Stimulated activated effector memory CD8-positive, alpha-beta T cell treated with anti-CD3 and anti-CD28 coated beads, Interleukin-12 subunit alpha, Interleukin-12 subunit beta, amount 100 ng/mL, for 72 hours (primary cell): ENCODE measurements around the gene ZGRF1.

Experiments
- ATAC-seq: fragments of 150-1000 bp; cut with Tn5 transposase; 2 replicates; pipeline ENCODE4 v1.10.0; 2021
- DNase-seq, 2 donors: peaks; one replicate each; pipeline ENCODE4 v3.0.0; 2021 to 2022; ENCODE audit warnings: low spot score in 2 of 2
- H3K27ac Mint-ChIP-seq: one replicate; pipeline ENCODE4 v1.8.0; 2022; ENCODE audit warnings: mild to moderate bottlenecking, mixed read lengths
- H3K36me3 Mint-ChIP-seq: one replicate; pipeline ENCODE4 v1.8.0; 2022; ENCODE audit warnings: mild to moderate bottlenecking, mixed read lengths
- H3K4me1 Mint-ChIP-seq: one replicate; pipeline ENCODE4 v1.8.0; 2022; ENCODE audit warnings: mixed read lengths
- H3K4me3 Mint-ChIP-seq: one replicate; pipeline ENCODE4 v1.8.0; 2022; ENCODE audit warnings: mild to moderate bottlenecking, mixed read lengths
- H3K9me3 Mint-ChIP-seq: one replicate; pipeline ENCODE4 v1.8.0; 2022; ENCODE audit warnings: mixed read lengths

Gene ZGRF1

DNA sequence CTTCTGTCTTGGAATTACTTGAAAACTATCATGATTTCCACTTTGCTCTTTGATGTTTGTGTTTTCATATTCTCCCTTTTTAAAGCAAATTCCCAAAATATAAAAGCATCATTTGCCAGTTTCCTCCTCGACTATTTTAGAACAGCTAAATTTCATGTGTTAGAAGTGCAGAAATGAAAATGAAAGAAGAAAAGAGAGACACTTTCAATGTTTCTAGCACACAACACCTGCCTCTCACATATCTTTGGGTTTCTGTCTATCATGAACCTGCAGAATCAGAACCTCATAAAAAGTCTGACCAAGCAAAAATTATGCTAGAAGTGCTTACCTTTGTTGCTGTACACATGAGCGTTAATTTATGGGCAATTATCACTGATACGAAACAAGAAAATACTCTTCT is 118.8 kb downstream of the ZGRF1 start:
- no peak overlapping the region for H3K27ac Mint-ChIP-seq
- no peaks in the 10 kb centered on the region for H3K36me3 Mint-ChIP-seq
- peak overlapping the region; percentile 91 for H3K4me3 Mint-ChIP-seq
- H3K9me3 Mint-ChIP-seq, result no peaks in the 10 kb centered on the region
- ATAC-seq, result no peak
- DNase-seq, result no peak
- H3K4me1 Mint-ChIP-seq, result peaks cover 63% of the 10 kb centered on the region

DNA sequence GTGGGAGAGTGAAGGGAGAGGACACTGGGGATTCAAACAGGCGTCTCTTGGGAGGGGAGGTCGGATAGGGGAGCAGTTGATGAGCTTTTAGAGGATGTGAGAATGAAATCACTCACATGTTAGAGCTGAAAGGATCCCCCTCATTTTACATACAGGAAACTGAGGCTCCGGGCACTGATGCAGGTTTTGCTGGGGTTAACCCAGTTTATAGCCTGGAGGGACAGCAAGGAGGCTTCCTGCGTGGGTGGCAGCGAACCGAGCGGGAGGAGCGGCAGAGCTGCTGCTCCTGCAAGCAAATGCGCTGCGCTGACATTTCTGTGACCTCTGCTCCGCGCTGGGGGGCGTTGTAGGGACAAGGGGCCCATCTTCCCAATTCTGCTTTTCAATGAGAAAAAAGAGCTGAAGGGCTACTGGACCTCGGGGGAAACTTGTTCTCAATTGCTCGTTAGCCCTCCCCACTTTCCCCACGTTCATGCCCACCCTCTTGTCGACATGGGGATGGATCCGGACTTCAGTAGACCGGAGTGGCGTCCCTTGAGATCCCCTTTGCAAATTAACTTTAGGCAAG is 119.6 kb downstream of the ZGRF1 start:
- Mint-ChIP-seq H3K9me3 (no peaks in the 10 kb centered on the region), H3K4me3 (peak overlapping the region; percentile 91), H3K27ac (no peak overlapping the region), H3K4me1 (peaks cover 56% of the 10 kb centered on the region), H3K36me3 (no peaks in the 10 kb centered on the region)
- no peak for ATAC-seq
- peak in 1 of 2 donors; percentile 53 for DNase-seq

DNA sequence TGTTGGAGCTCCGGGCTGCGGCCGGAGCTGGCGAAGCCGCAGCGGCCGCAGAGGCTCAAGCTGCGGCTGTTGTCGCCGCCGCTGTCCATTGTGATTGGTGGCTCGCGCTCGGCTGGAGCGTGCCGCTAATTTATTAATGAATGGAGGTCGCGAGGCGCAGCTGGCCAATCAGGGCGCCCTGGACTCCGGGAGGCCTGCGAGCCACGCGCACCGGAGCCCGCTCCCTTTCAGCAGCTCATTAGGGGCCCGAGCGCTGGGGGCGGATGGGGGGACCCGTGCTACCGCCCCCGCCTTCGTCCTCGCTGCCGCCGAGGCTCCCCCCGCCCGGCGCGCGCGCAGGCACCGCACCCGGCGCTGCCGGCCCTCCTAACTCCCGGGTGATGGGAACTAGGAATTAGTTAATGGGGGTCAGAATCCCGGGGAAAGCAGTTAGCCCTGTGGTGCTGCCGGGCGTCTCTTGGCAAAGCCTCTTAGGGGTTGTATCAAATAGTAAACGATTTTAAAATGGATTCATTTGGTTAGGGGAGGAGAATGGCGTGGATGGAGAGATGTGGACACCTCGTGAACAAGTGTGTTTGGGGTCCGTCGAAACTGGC is 120.1 kb downstream of the ZGRF1 start:
- H3K36me3 Mint-ChIP-seq, result no peaks in the 10 kb centered on the region
- H3K4me3 Mint-ChIP-seq, result peak overlapping the region; percentile 91
- no peaks in the 10 kb centered on the region for H3K9me3 Mint-ChIP-seq
- DNase-seq (peak in 1 of 2 donors; percentile 53), ATAC-seq (no peak)
- H3K27ac Mint-ChIP-seq, result no peak overlapping the region
- H3K4me1 Mint-ChIP-seq, result peaks cover 55% of the 10 kb centered on the region

DNA sequence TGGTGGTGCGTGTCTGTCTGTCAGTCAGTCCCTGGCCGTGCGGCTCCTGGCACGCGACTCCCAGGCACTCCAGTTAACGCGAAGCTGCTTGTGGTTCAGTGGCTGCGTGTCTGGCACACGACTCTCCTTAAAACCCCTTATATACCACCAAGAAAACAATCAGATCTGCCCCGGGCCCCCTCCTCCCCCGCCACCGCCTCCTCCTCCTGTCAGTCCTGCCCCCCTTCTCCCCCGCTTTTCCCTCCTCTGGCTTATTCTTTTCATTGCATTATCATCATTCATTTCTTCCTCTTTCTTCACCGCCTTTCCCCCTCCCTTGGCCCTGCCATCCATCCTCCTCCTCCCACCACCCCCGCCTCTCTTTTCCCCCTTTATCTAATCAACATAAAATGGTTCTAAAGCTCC is 120.6 kb downstream of the ZGRF1 start, which contains the start of gene NEUROG2:
Gene NEUROG2, minus strand, starts transcription at position 115 of the 405 bp plus-strand sequence. CDS start 705 bp downstream, outside the sequence.
- no peak for DNase-seq
- Mint-ChIP-seq H3K27ac (peak within 1 kb of the TSS; percentile 13), H3K9me3 (no peaks in the 10 kb centered on the region), H3K36me3 (no peaks in the 10 kb centered on the region), H3K4me3 (peak within 1 kb of the TSS; percentile 91), H3K4me1 (peaks cover 55% of the 10 kb centered on the region)
- ATAC-seq, result no peak

DNA sequence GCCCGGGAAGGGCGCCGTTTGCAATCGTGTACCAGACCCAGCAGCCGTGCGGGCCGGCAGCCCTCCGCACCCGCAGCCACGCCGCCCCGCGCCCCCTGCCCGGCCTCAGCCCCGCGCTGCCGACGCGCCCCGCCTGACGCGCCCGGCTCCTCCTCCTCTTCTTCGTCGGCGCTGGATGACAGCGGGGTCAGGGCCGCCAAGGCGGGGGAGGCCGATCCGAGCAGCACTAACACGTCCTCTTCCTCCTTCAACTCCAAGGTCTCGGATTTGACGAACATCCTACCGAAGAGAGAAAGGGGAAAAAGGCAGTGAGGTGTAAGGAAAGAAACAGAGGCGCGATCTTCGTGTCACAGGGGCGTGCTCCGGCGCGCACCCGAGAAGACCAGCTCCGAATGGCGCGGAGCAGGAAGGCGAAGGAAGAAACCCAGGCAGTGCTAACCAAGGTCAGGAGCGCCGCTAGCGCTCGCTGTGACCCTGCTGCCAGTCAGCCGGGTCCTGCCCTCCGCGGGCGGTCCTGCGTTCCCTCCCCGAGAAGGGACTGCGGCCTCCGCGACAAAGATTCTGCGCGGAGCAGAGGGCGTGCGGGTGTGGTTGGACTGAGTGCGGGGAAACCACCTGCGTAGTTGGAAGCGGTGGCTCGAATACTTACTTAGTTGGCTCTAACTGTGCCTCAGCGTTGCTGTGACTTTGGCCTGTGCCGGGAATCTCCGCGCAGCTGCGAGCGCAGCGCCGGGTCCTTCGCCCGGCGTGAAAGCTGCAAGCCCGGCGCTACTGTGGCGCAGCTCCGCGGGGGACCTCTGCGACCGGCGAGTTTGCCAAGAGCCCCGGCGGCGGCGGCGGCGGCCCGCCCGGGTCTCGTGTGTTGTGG is 121.3 kb downstream of the ZGRF1 start:
- peak overlapping the region; percentile 91 for H3K4me3 Mint-ChIP-seq
- no peaks in the 10 kb centered on the region for H3K36me3 Mint-ChIP-seq
- ATAC-seq (peak; percentile 80), DNase-seq (peak in 1 of 2 donors; percentile 75)
- H3K9me3 Mint-ChIP-seq, result no peaks in the 10 kb centered on the region
- H3K4me1 Mint-ChIP-seq, result peaks cover 51% of the 10 kb centered on the region
- H3K27ac Mint-ChIP-seq, result peak overlapping the region; percentile 13

DNA sequence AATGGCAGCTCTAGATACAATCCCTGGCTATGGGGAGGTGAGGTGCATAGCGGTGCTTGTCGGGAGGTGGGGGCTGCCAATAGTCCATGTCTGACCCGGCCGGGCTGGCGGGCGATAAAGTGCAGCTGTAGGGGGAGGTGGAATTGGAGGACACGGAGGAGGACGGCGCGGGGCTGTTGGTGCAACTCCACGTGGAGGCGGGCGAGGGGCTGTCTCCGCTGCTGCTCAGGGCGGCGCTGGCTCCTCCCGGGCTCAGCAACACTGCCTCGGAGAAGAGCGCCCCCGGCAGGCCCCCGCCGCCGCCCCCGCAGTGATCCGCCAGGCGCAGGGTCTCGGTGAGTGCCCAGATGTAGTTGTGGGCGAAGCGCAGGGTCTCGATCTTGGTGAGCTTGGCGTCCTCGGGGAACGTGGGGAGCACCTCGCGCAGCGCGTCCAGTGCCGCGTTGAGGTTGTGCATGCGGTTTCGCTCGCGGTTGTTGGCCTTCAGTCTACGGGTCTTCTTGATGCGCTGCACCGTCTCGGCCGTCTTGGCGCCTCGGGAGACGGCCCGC is 122.0 kb downstream of the ZGRF1 start:
- Mint-ChIP-seq H3K9me3 (no peaks in the 10 kb centered on the region), H3K36me3 (no peaks in the 10 kb centered on the region), H3K4me3 (peak overlapping the region; percentile 91), H3K27ac (no peak overlapping the region), H3K4me1 (peaks cover 51% of the 10 kb centered on the region)
- DNase-seq (peak in 1 of 2 donors; percentile 54), ATAC-seq (peak; percentile 6)

DNA sequence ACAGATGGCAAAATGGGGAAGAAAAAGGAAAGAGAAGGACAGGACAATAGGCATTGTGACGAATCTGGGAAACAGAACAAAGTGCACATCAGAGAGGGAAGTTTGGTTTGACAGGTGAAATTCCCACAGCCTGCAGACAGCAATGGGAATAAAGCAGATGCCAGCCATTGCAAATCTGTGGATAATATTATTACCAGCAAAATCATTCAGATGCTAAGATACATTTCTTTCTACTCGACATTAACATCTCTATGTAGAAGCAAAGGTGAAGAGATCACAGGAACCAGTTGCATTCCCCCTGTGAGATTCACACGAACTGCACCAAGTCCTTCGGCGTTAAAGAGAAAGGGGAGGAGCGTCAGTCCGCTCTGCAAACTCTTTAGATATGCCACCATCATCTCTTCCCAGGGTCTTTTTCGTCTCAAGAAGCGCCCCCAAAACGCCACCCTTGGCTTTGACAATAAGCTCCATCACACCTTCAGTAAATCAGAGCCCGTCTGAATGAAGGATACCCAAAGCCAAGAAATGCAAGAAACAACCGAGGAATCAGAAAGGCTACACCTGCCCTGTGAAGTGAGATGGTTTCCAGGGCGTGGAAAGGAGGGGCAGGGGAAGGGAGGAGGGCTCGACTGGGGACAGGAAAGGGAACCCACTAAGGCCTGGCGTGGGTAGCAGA is 122.6 kb downstream of the ZGRF1 start:
- peaks cover 58% of the 10 kb centered on the region for H3K4me1 Mint-ChIP-seq
- no peaks in the 10 kb centered on the region for H3K36me3 Mint-ChIP-seq
- ATAC-seq, result no peak
- H3K4me3 Mint-ChIP-seq, result peak overlapping the region; percentile 91
- no peaks in the 10 kb centered on the region for H3K9me3 Mint-ChIP-seq
- H3K27ac Mint-ChIP-seq, result no peak overlapping the region
- DNase-seq, result no peak

DNA sequence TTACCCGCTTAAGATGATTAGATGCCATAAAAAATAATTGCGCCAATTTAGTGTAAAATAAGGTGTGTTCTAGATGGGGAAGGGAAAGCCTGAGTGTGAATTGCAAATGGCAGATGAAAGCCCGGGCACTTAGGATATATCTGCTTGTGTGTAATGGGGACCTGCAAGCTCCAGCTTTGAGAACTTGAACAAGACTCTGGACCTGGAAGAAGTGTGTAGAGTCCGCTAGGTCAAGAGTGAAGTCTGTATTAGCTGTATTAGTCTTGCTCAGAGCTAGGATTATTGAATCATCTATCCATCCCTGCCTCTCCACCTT is 124.9 kb downstream of the ZGRF1 start:
- Mint-ChIP-seq H3K4me1 (peaks cover 49% of the 10 kb centered on the region), H3K27ac (no peak overlapping the region), H3K9me3 (no peaks in the 10 kb centered on the region), H3K4me3 (no peak overlapping the region), H3K36me3 (no peaks in the 10 kb centered on the region)
- ATAC-seq, result no peak
- DNase-seq, result no peak

DNA sequence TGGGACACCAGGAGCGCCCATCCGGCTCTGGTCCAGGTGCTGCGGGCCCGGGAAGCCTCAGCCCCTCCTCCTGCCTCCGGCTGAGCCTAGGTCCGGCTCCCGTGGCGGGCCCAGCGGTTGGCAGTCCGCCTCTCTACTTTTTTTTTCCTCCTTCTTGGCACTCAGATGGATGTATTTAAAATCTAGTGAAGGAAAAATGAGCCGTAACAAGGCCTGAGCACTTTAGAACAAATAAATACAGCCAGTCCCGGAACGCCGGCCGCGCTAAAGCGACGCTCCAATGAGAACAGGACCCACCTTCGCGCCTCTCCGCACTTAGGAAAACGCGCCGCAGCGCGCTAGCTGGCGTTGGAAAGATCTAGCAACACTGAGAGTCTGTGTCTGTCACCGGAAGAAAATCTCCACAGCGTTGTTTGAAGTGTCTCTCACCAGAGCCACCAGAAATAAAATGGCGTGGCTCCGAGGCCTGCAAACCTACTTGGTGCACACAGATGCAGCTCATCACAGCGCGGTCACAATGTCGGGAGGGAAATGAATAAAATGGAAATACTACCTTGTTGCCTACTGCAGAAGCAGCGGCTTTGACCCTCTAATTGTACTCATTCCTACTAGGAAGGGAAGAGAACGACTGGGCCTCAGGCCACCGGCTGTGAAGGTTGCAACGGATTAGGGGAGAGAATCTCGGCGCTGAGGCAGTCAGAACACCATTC is 125.5 kb downstream of the ZGRF1 start:
- peak overlapping the region; percentile 18 for H3K4me3 Mint-ChIP-seq
- no peaks in the 10 kb centered on the region for H3K9me3 Mint-ChIP-seq
- ATAC-seq (no peak), DNase-seq (no peak)
- no peak overlapping the region for H3K27ac Mint-ChIP-seq
- H3K36me3 Mint-ChIP-seq, result no peaks in the 10 kb centered on the region
- peaks cover 44% of the 10 kb centered on the region for H3K4me1 Mint-ChIP-seq

DNA sequence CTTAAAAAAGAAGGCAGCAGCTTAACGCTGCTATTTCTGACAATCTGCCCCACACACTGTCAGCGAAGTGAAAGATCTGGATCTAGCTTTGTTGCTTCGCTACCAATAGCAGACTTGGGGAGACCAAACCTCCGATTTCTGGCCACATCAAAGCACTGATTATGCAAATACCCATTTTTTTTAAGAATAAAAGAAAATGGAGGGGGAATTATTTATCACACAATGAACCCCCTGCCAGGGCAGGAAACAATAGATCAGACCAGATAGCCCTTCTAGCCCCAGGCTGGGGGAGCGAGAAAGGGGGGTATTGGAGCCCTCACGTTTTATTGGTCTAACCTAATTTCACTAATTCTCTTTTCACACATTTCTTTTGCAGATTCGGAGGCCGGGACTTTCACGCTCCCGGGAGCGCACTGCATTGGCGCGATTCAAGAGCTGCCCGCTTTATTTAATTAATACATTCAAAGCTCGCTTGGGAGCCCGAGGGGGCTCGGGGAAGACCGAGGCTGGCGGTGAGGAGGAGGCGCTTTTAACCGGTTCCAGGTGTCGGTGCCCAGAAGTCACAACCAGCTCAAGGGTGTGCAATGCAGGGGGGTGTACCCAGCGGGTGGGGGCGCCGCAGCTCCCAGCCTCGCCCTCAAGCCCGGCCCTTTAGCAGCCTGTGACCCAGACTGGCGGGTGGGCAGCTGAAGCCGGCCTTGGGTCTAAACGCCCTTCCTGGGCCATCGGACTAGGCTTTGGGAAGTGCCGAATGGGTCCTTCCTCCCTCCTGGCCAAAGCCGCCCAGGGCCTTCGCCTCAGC is 126.2 kb downstream of the ZGRF1 start:
- Mint-ChIP-seq H3K27ac (no peak overlapping the region), H3K36me3 (no peaks in the 10 kb centered on the region), H3K9me3 (no peaks in the 10 kb centered on the region), H3K4me3 (peak overlapping the region; percentile 43), H3K4me1 (peaks cover 39% of the 10 kb centered on the region)
- DNase-seq (no peak), ATAC-seq (no peak)

DNA sequence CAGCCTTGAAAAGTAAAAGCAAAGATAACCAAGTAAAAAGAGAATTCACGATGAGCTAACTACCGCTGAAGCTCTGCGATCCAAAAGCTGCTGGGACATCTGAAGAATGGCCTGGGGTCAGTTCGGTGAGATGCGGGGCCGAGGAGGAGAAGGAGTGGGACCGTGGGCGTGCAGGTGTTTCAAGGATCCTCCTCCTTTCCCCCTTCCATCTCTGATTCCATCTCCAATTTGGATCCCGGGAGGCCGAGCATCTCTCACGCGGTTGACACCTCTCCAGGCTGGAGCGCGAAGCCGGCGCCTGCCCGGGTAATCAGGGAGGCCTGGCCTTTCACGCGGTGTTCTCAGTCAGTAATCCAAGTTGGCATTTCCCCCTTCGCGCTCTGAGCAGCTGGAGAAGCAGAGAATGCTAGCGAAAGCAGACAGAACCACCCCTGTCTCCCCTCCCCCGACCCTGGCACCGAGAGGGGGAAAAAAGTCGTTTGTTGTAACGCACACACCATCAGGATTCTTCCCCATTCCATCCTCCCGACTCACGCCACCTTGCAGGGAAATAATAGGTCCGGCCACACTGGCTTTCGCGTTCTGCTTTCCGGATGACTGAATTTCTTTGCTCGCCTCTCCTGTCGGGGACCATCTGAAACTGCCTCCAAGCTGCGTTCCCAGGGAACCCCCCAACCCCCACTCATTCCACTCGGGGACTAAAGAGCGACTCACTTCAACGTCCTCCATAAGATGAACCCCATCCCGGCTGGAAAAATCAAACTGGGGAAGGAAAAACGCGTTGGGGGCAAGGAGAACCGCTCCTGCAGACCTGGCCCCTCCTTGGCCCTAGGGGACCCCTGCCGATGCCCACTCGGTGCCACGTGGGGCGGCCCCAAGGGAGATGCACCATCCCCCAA is 127.2 kb downstream of the ZGRF1 start:
- ATAC-seq, result no peak
- Mint-ChIP-seq H3K36me3 (no peaks in the 10 kb centered on the region), H3K27ac (no peak overlapping the region), H3K9me3 (no peaks in the 10 kb centered on the region), H3K4me1 (peaks cover 29% of the 10 kb centered on the region), H3K4me3 (peak overlapping the region; percentile 43)
- no peak for DNase-seq

DNA sequence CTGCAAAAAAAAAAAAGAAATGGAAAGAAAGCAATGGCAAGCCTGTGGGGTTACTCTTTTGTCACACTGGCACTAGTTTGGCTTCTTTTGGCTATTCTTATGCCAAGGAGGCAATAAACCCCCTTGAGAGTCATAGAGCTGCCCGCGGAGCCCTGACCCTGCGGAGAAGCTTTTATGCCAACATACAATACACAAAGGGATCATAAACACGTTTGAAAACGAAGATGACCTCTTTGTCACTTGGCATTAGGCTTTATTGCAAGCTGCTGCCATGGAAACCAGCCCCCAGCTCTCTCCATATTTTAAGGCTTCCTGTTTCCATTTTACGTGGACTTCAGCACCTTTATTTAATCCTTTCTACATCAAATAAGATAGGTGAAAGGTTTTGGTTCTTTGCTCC is 128.4 kb downstream of the ZGRF1 start:
- DNase-seq, result no peak
- Mint-ChIP-seq H3K4me3 (no peak overlapping the region), H3K27ac (no peak overlapping the region), H3K9me3 (no peaks in the 10 kb centered on the region), H3K36me3 (no peaks in the 10 kb centered on the region), H3K4me1 (peaks cover 22% of the 10 kb centered on the region)
- no peak for ATAC-seq

DNA sequence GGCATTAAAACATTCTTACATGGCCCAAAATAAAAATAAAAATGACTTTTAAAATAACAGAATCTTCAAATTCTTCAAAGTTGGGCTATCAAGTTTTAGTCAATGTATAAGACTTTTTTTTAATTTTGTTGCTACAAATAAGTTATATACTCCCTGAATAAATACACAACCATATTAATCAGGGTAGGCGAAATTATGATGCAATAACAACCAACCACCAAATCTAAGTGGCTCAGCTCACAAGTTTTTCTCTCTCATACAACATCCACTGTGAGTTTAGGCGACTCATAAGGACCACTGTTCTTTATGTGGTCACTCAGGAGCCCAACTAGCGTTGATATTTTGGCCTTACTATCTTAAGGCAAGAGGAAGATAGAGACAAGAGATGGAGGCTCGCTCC is 131.9 kb downstream of the ZGRF1 start:
- H3K4me3 Mint-ChIP-seq, result no peak overlapping the region
- ATAC-seq, result no peak
- H3K36me3 Mint-ChIP-seq, result no peaks in the 10 kb centered on the region
- peaks cover 15% of the 10 kb centered on the region for H3K4me1 Mint-ChIP-seq
- H3K9me3 Mint-ChIP-seq, result no peaks in the 10 kb centered on the region
- no peak for DNase-seq
- H3K27ac Mint-ChIP-seq, result no peak overlapping the region
